Body of pancreas (tissue), 4 donors: ENCODE results near the gene SLC35E1.

Source experiments
- POLR2A ChIP-seq, 3 donors: fragments of 450-650 bp; IDR thresholded peaks; one replicate each; pipeline ENCODE4 v1.6.1; 2016; ENCODE audit warnings: antibody characterized with exemption in 3 of 3, mild to moderate bottlenecking in 2 of 3
- TF ChIP-seq, protein P1 (sequence below), 7 experiments: fragments of 450-650 bp in 4 of 7; fragments of 200-600 bp in 3 of 7; sonication (generic) in 3 of 7; IDR thresholded peaks; one replicate each; pipeline ENCODE4 v1.5.1; 2016 to 2019; ENCODE audit warnings: antibody characterized with exemption in 7 of 7

DNA sequence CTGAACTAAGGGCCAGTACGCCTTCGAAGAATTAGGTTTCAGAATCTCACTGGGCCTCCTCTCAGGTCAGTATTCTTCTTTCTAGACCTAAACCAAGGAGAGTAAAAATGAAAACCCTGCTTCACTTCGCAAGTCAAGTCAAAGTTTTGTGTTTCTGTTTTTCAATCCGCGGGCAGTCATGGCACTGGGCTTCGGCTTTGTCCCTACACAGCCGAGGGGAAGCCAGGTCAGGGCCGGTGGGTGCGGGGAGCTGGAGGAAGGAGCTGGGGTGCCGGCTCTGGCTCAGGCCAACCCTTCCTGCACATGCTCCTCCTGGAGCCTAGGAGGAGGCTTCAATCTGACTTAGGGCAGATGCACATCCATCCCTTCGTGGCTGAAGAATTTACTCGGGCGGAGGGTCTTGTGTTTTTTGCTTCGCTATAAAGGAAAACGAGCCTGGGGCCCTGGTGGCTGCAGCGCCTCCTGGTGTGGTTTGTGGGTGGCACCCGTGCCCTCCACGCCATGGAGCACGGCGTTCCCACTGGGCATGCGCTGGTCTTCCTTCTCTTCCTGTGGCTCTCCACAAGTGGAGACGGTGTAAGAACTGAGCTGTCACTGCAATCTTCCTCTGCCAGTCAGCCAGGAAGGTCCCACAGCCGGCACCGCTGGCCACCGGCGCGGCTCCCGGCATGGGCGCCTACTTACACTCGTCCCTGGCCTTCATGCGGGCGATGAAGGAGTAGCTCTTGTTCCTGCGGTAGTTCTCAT lies 53.6 kb downstream of the SLC35E1 start:
- no peak for TF ChIP-seq POLR2A (IDR thresholded peaks at IDR 0.05)
- TF ChIP-seq, protein P1, sequence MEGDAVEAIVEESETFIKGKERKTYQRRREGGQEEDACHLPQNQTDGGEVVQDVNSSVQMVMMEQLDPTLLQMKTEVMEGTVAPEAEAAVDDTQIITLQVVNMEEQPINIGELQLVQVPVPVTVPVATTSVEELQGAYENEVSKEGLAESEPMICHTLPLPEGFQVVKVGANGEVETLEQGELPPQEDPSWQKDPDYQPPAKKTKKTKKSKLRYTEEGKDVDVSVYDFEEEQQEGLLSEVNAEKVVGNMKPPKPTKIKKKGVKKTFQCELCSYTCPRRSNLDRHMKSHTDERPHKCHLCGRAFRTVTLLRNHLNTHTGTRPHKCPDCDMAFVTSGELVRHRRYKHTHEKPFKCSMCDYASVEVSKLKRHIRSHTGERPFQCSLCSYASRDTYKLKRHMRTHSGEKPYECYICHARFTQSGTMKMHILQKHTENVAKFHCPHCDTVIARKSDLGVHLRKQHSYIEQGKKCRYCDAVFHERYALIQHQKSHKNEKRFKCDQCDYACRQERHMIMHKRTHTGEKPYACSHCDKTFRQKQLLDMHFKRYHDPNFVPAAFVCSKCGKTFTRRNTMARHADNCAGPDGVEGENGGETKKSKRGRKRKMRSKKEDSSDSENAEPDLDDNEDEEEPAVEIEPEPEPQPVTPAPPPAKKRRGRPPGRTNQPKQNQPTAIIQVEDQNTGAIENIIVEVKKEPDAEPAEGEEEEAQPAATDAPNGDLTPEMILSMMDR (IDR thresholded peaks at IDR 0.05): no peak
